Ascending aorta (tissue), 2 donors: Measurements from ENCODE around the gene MC3R. TPM values are rescaled to one million over a fixed set of nuclear protein-coding genes. Genes with fewer than 3 reads are reported as not detected.

Experiments used
- DNase-seq, 2 donors: peaks; one replicate each; pipeline ENCODE4 v3.0.0-alpha.2; 2019; ENCODE audit warnings: low spot score in 2 of 2
- H3K27ac ChIP-seq, 2 donors: fragments of 200-600 bp; sonication (generic); one replicate each; pipeline ENCODE4 v1.5.1; 2016 to 2017; ENCODE audit warnings: mild to moderate bottlenecking in 1 of 2
- H3K27me3 ChIP-seq: fragments of 200-600 bp; sonication (generic); one replicate; pipeline ENCODE4 v1.5.1; 2017
- H3K36me3 ChIP-seq, 2 donors: fragments of 200-600 bp; sonication (generic); one replicate each; pipeline ENCODE4 v1.5.1; 2016
- H3K4me1 ChIP-seq, 2 donors: fragments of 200-600 bp; sonication (generic); one replicate each; pipeline ENCODE4 v1.5.1; 2016 to 2017; ENCODE audit warnings: mild to moderate bottlenecking in 1 of 2
- H3K4me3 ChIP-seq, 2 donors: fragments of 200-600 bp; sonication (generic); one replicate each; pipeline ENCODE4 v1.5.1; 2016 to 2017; ENCODE audit warnings: mild to moderate bottlenecking in 1 of 2
- H3K9me3 ChIP-seq, 2 donors: fragments of 200-600 bp; sonication (generic); one replicate each; pipeline ENCODE4 v1.5.1; 2016
- CTCF ChIP-seq, 3 experiments: fragments of 200-600 bp in 2 of 3; fragments of 450-650 bp in 1 of 3; sonication (generic) in 2 of 3; IDR thresholded peaks; one replicate each; pipeline ENCODE4 v1.5.1; 2016 to 2019; ENCODE audit warnings: antibody characterized with exemption in 3 of 3, mild to moderate bottlenecking in 1 of 3, moderate library complexity in 1 of 3
- intact Hi-C: fragments of 100-400 bp; cut with DNase I; formaldehyde crosslinking; loops from one replicate; pipeline ENCODE4 v1.15.1; 2023
- total RNA-seq: library from RNA; depleted of rRNA; stranded (reverse); fragments of >200 nt; gene quantifications from one replicate; pipeline ENCODE4 v1.1.0, GENCODE V29; 2016

MC3R gene
- total RNA-seq, 1 donor from 2014 or later: not detected

GRCh38 chr20:56273491-56273890, 25.0 kb downstream of the MC3R start:
- no peaks in the 10 kb centered on the region for H3K9me3 ChIP-seq
- DNase-seq: no peak
- intact Hi-C loops: no loop called here
- TF ChIP-seq CTCF (IDR thresholded peaks at IDR 0.05): no peak
- H3K4me3 ChIP-seq: no peak overlapping the region
- H3K27me3 ChIP-seq: no peaks in the 10 kb centered on the region
- H3K4me1 ChIP-seq: no peaks in the 10 kb centered on the region
- H3K27ac ChIP-seq: no peak overlapping the region
- no peaks in the 10 kb centered on the region for H3K36me3 ChIP-seq

DNA sequence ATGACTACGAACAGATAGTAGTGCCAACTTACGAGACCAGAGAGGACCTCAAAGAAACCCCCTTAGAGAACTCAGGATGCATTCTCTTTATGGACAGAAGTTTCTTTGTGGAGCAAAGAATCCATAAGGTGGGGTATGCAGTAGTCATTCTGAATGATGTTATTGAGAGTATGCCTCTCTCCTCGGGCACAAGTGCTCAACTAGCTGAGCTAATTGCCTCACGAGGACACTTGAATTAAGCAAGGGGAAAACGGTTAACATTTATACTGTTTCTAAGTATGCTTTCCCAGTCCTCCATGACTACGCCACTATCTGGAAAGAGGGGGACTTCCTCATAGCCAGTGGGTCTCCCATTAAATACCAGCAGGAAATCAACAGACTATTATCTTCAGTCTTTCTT, 25.6 kb downstream of the MC3R start:
- no peak overlapping the region for H3K27ac ChIP-seq
- H3K36me3 ChIP-seq: no peaks in the 10 kb centered on the region
- no peaks in the 10 kb centered on the region for H3K4me1 ChIP-seq
- no peak overlapping the region for H3K4me3 ChIP-seq
- H3K27me3 ChIP-seq: no peaks in the 10 kb centered on the region
- no peak for TF ChIP-seq CTCF (IDR thresholded peaks at IDR 0.05)
- H3K9me3 ChIP-seq: no peaks in the 10 kb centered on the region
- intact Hi-C loops: no loop called here
- no peak for DNase-seq

DNA sequence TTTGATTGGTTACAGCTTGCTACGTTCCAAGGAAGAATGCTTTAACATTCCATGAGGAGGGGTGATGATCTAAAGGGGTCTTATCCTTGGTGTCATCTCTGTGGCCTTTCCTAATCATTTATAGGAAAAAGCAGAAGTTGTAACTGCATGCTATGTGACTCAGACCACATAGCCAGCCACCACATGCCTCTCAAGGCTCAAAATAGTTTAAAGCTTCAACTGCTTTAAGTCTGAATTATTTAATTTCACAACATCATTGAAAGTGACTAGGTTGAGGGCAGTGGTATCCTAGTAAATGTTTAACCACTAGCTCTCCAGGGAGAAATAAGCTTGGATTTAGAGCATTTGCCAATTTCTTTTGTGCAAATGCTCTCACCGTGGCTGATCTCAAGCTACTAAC, 29.7 kb downstream of the MC3R start:
- H3K4me3 ChIP-seq: no peak overlapping the region
- H3K36me3 ChIP-seq: no peaks in the 10 kb centered on the region
- H3K4me1 ChIP-seq: no peaks in the 10 kb centered on the region
- no peak for DNase-seq
- H3K9me3 ChIP-seq: no peaks in the 10 kb centered on the region
- intact Hi-C loops: no loop called here
- no peaks in the 10 kb centered on the region for H3K27me3 ChIP-seq
- H3K27ac ChIP-seq: no peak overlapping the region
- TF ChIP-seq CTCF (IDR thresholded peaks at IDR 0.05): no peak

DNA sequence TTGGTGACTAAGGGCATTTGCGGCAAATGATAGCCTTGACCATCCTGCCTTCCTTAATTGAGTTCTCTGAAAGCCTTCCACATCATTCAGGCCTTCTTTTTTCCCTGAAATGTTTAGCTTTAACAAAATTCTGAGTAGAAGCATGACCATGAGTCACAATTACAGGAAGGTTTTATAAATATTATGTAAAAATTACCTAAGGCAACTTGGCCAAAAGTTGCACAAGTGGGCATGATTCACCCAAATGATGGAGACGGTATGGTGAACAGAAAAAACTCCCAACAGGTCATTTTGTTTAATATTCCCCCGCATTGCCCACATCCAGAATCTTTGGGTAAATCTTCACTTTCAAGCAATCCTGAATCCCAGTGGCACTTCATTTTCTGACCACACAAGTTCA, 37.0 kb downstream of the MC3R start:
- Histone ChIP-seq H3K4me1 (no peaks in the 10 kb centered on the region), H3K27me3 (no peaks in the 10 kb centered on the region), H3K27ac (no peak overlapping the region), H3K4me3 (no peak overlapping the region), H3K36me3 (no peaks in the 10 kb centered on the region), H3K9me3 (no peaks in the 10 kb centered on the region)
- intact Hi-C loops: no loop called here
- no peak for TF ChIP-seq CTCF (IDR thresholded peaks at IDR 0.05)
- DNase-seq: no peak

GRCh38 chr20:56289652-56290051, 41.1 kb downstream of the MC3R start:
- no peaks in the 10 kb centered on the region for H3K4me1 ChIP-seq
- no peaks in the 10 kb centered on the region for H3K27me3 ChIP-seq
- no peaks in the 10 kb centered on the region for H3K9me3 ChIP-seq
- no peak overlapping the region for H3K4me3 ChIP-seq
- no peaks in the 10 kb centered on the region for H3K36me3 ChIP-seq
- no peak for TF ChIP-seq CTCF (IDR thresholded peaks at IDR 0.05)
- no peak for DNase-seq
- intact Hi-C loops: no loop called here
- no peak overlapping the region for H3K27ac ChIP-seq

GRCh38 chr20:56299362-56299761, 50.8 kb downstream of the MC3R start:
- no peaks in the 10 kb centered on the region for H3K27me3 ChIP-seq
- H3K27ac ChIP-seq: no peak overlapping the region
- no peaks in the 10 kb centered on the region for H3K4me1 ChIP-seq
- TF ChIP-seq CTCF (IDR thresholded peaks at IDR 0.05): no peak
- no peaks in the 10 kb centered on the region for H3K36me3 ChIP-seq
- H3K4me3 ChIP-seq: no peak overlapping the region
- no peak for DNase-seq
- H3K9me3 ChIP-seq: no peaks in the 10 kb centered on the region
- intact Hi-C loops: no loop called here
